Measurements from ENCODE around the gene DST. TPM values are rescaled to one million over a fixed set of nuclear protein-coding genes. Genes with fewer than 3 reads are reported as not detected.

Gene DST
- total and polyA plus RNA-seq, 4 donors = 47.2 to 578 (median 371) TPM

DNA sequence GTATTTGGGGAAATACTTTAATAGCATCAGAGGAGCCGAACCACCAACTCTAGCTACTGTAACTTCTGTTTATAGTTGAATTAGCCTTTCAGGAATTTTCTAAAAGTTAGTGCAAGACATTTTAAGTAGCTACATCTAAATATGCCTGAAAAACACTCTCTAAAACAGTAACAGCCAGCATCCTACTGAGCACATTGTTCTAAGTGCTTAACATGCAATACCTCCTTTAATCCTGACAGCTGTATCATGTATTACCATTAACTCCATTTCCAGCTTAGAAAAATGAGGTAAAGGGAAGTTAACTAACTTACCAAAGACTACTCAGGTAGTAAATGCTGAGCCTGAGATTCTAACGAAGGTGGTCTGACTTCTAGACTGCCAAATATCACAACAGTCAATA is 120.7 kb downstream of the DST start:
- peaks cover 0 to 4% of the 10 kb centered on the region in 2 donors for H3K36me3 ChIP-seq (ENCODE audit: control insufficient read depth in 1 of 2, insufficient read depth in 2 of 2, low read length in 1 of 2)
- WGBS, 2 donors = 51 to 60% methylated on average over 2 of the region's 2 CpGs
- intact Hi-C loops (cut with DNase I) = no loop called here
- no peak for DNase-seq
- no peak overlapping the region for H3K4me3 ChIP-seq (ENCODE audit: low read length in 2 of 2)
- H3K27ac ChIP-seq (ENCODE audit: low read depth in 1 of 2, low read length in 2 of 2) = peak overlapping the region in 1 of 2 donors; percentile 5
- H3K27me3 ChIP-seq (ENCODE audit: control insufficient read depth in 1 of 2, insufficient read depth in 2 of 2, low read length in 1 of 2) = no peaks in the 10 kb centered on the region
- H3K9me3 ChIP-seq (ENCODE audit: control insufficient read depth, low read length) = no peaks in the 10 kb centered on the region
- ATAC-seq (ENCODE audit: low FRiP score) = no peak
- peaks cover 0 to 5% of the 10 kb centered on the region in 2 donors for H3K4me1 ChIP-seq (ENCODE audit: control insufficient read depth in 1 of 2, insufficient read depth in 2 of 2, low read length in 2 of 2)

DNA sequence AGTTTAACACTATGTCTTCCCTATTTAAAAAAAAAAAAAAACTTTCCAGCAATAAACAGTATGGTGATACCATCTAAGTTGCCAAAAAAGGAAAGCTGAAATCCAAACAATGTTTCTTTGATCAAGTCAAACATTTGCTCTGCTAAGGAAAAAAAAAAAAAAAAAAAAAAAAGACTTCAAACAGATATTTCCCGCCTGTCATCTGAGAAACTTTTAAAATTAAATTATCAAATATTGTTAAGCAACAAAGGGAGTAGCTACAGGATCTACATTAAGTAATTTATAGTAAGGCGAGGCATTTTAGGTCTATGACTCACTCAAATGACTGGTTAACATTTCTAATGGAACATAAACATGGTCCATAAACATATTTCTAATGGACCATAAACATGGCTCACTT is 121.2 kb downstream of the DST start:
- no peak for ATAC-seq (ENCODE audit: low FRiP score)

GRCh38 chr6:56520218-56520617 is 122.5 kb downstream of the DST start:
- WGBS, 2 donors = 97 to 100% methylated on average over 1 of the region's 1 CpG
- H3K27me3 ChIP-seq (ENCODE audit: control insufficient read depth in 1 of 2, insufficient read depth in 2 of 2, low read length in 1 of 2) = no peaks in the 10 kb centered on the region
- DNase-seq = no peak
- H3K9me3 ChIP-seq (ENCODE audit: control insufficient read depth, low read length) = no peaks in the 10 kb centered on the region
- H3K4me1 ChIP-seq (ENCODE audit: control insufficient read depth in 1 of 2, insufficient read depth in 2 of 2, low read length in 2 of 2) = peaks cover 1 to 5% of the 10 kb centered on the region in 2 donors
- no peak for ATAC-seq (ENCODE audit: low FRiP score)
- H3K36me3 ChIP-seq (ENCODE audit: control insufficient read depth in 1 of 2, insufficient read depth in 2 of 2, low read length in 1 of 2) = no peaks in the 10 kb centered on the region
- H3K4me3 ChIP-seq (ENCODE audit: low read length in 2 of 2) = no peak overlapping the region
- intact Hi-C loops (cut with DNase I) = no loop called here
- H3K27ac ChIP-seq (ENCODE audit: low read depth in 1 of 2, low read length in 2 of 2) = no peak overlapping the region

More for the DNA sequence above, 121.2 kb downstream of the DST start:
- Histone ChIP-seq H3K4me1 (ENCODE audit: control insufficient read depth in 1 of 2, insufficient read depth in 2 of 2, low read length in 2 of 2) (peaks cover 0 to 5% of the 10 kb centered on the region in 2 donors), H3K9me3 (ENCODE audit: control insufficient read depth, low read length) (no peaks in the 10 kb centered on the region), H3K27me3 (ENCODE audit: control insufficient read depth in 1 of 2, insufficient read depth in 2 of 2, low read length in 1 of 2) (no peaks in the 10 kb centered on the region), H3K36me3 (ENCODE audit: control insufficient read depth in 1 of 2, insufficient read depth in 2 of 2, low read length in 1 of 2) (peaks cover 0 to 4% of the 10 kb centered on the region in 2 donors), H3K4me3 (ENCODE audit: low read length in 2 of 2) (no peak overlapping the region), H3K27ac (ENCODE audit: low read depth in 1 of 2, low read length in 2 of 2) (no peak overlapping the region)
- 97% methylated on average over 2 of the region's 2 CpGs for WGBS, 2 donors
- intact Hi-C loops (cut with DNase I) = no loop called here
- no peak for DNase-seq

GRCh38 chr6:56518995-56519767 is 123.5 kb downstream of the DST start:
- no peak for DNase-seq
- intact Hi-C loops (cut with DNase I) = no loop called here
- H3K36me3 ChIP-seq (ENCODE audit: control insufficient read depth in 1 of 2, insufficient read depth in 2 of 2, low read length in 1 of 2) = no peaks in the 10 kb centered on the region
- no peaks in the 10 kb centered on the region for H3K27me3 ChIP-seq (ENCODE audit: control insufficient read depth in 1 of 2, insufficient read depth in 2 of 2, low read length in 1 of 2)
- no peak for ATAC-seq (ENCODE audit: low FRiP score)
- WGBS, 2 donors = 75 to 77% methylated on average over 5 of the region's 5 CpGs
- H3K4me1 ChIP-seq (ENCODE audit: control insufficient read depth in 1 of 2, insufficient read depth in 2 of 2, low read length in 2 of 2) = peaks cover 1 to 5% of the 10 kb centered on the region in 2 donors
- no peak overlapping the region for H3K27ac ChIP-seq (ENCODE audit: low read depth in 1 of 2, low read length in 2 of 2)
- no peaks in the 10 kb centered on the region for H3K9me3 ChIP-seq (ENCODE audit: control insufficient read depth, low read length)
- H3K4me3 ChIP-seq (ENCODE audit: low read length in 2 of 2) = no peak overlapping the region

DNA sequence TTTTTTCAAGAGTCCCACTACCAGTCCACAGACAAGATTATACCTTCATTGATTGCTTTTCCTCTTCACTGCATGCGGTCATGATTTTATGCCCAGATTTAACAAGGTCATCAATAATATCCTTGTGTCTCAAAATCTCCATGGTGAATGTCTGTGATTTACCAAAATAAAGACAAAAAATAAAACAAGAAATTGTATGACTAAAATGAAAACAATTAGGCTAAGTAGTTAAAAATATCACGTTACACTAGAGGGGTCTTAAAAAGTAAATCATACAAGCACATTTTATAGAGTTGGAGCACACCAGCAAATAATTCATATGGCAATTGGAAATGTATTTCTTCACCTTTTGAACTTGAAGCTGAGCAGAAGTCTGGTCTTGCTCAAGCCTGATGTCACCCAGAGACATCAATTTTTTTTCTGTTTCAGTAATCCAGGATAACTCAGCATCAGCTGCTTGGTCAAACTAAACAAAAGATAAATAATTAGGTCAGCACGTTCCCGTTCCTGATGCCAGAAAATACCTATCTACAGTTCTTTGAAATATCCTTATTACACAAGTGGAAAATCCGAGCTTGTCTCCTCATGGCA is 125.4 kb downstream of the DST start:
- Histone ChIP-seq H3K27me3 (ENCODE audit: control insufficient read depth in 1 of 2, insufficient read depth in 2 of 2, low read length in 1 of 2) (no peaks in the 10 kb centered on the region), H3K4me1 (ENCODE audit: control insufficient read depth in 1 of 2, insufficient read depth in 2 of 2, low read length in 2 of 2) (peaks cover 1 to 3% of the 10 kb centered on the region in 2 donors), H3K9me3 (ENCODE audit: control insufficient read depth, low read length) (no peaks in the 10 kb centered on the region), H3K36me3 (ENCODE audit: control insufficient read depth in 1 of 2, insufficient read depth in 2 of 2, low read length in 1 of 2) (no peaks in the 10 kb centered on the region), H3K27ac (ENCODE audit: low read depth in 1 of 2, low read length in 2 of 2) (no peak overlapping the region), H3K4me3 (ENCODE audit: low read length in 2 of 2) (no peak overlapping the region)
- DNase-seq = no peak
- intact Hi-C loops (cut with DNase I) = no loop called here
- no peak for ATAC-seq (ENCODE audit: low FRiP score)
- 26 to 31% methylated on average over 5 of the region's 5 CpGs for WGBS, 2 donors

- H3K4me3 ChIP-seq (ENCODE audit: low read length in 2 of 2) = no peak overlapping the region
- no peaks in the 10 kb centered on the region for H3K36me3 ChIP-seq (ENCODE audit: control insufficient read depth in 1 of 2, insufficient read depth in 2 of 2, low read length in 1 of 2)
- no peaks in the 10 kb centered on the region for H3K27me3 ChIP-seq (ENCODE audit: control insufficient read depth in 1 of 2, insufficient read depth in 2 of 2, low read length in 1 of 2)
- H3K9me3 ChIP-seq (ENCODE audit: control insufficient read depth, low read length) = no peaks in the 10 kb centered on the region
- ATAC-seq (ENCODE audit: low FRiP score) (no peak), DNase-seq (no peak)
- peaks cover 1 to 3% of the 10 kb centered on the region in 2 donors for H3K4me1 ChIP-seq (ENCODE audit: control insufficient read depth in 1 of 2, insufficient read depth in 2 of 2, low read length in 2 of 2)
- WGBS, 2 donors = 63 to 81% methylated on average over 1 of the region's 1 CpG
- intact Hi-C loops (cut with DNase I) = no loop called here
- H3K27ac ChIP-seq (ENCODE audit: low read depth in 1 of 2, low read length in 2 of 2) = no peak overlapping the region
Observed at GRCh38 chr6:56516003-56516402, 126.7 kb downstream of the DST start.

DNA sequence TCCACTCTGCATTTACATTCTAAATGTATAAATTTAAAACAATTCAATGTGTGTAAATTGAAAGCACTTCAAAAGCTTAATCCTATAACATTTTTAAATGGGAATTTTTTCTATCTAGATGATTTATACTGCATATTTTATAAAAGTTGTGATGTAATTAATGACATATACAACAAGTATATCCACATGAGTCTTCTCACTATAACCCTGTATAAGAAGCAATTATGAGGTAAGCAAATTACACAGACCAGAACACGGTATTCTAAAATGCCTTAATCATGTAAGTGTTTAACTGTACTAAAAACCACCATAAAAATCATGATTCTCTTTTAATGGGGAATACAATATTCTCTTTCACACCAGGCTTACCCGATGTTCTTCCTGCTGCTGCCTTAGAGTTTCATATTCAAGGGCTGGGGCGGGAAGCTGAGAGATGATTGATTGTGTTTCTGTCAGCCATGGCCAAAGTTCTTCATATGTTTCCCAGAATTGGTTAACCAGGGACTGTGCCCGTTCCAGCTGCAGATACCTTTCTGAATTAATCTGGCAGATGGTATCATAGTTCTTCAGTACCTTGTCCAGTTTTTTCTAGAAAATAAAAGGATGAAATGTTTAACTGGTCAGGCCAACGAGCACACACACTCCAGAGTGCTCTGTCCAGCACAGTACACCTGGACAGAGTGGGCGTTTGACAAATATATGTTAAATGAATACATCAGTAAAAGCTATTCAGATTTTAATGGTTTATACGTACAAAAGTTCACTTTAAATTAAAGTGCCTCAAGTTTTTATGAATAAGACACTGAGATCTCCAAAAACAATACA is 127.4 kb downstream of the DST start:
- no peaks in the 10 kb centered on the region for H3K27me3 ChIP-seq (ENCODE audit: control insufficient read depth in 1 of 2, insufficient read depth in 2 of 2, low read length in 1 of 2)
- H3K4me1 ChIP-seq (ENCODE audit: control insufficient read depth in 1 of 2, insufficient read depth in 2 of 2, low read length in 2 of 2) = peaks cover 1 to 3% of the 10 kb centered on the region in 2 donors
- H3K4me3 ChIP-seq (ENCODE audit: low read length in 2 of 2) = peak overlapping the region in 1 of 2 donors; percentile 1
- ATAC-seq (ENCODE audit: low FRiP score) = no peak
- H3K36me3 ChIP-seq (ENCODE audit: control insufficient read depth in 1 of 2, insufficient read depth in 2 of 2, low read length in 1 of 2) = no peaks in the 10 kb centered on the region
- peak overlapping the region in 1 of 2 donors; percentile 48 for H3K27ac ChIP-seq (ENCODE audit: low read depth in 1 of 2, low read length in 2 of 2)
- no peak for DNase-seq
- no peaks in the 10 kb centered on the region for H3K9me3 ChIP-seq (ENCODE audit: control insufficient read depth, low read length)
- intact Hi-C loops (cut with DNase I) = no loop called here
- 39 to 44% methylated on average over 7 of the region's 7 CpGs for WGBS, 2 donors

- WGBS, 2 donors = 0 to 4% methylated on average over 2 of the region's 2 CpGs
- Histone ChIP-seq H3K4me1 (ENCODE audit: control insufficient read depth in 1 of 2, insufficient read depth in 2 of 2, low read length in 2 of 2) (peaks cover 1 to 3% of the 10 kb centered on the region in 2 donors), H3K9me3 (ENCODE audit: control insufficient read depth, low read length) (no peaks in the 10 kb centered on the region), H3K36me3 (ENCODE audit: control insufficient read depth in 1 of 2, insufficient read depth in 2 of 2, low read length in 1 of 2) (no peaks in the 10 kb centered on the region), H3K27ac (ENCODE audit: low read depth in 1 of 2, low read length in 2 of 2) (no peak overlapping the region), H3K4me3 (ENCODE audit: low read length in 2 of 2) (no peak overlapping the region), H3K27me3 (ENCODE audit: control insufficient read depth in 1 of 2, insufficient read depth in 2 of 2, low read length in 1 of 2) (no peaks in the 10 kb centered on the region)
- DNase-seq (no peak), ATAC-seq (ENCODE audit: low FRiP score) (peak; percentile 79)
- intact Hi-C loops (cut with DNase I) = no loop called here
Observed at GRCh38 chr6:56514395-56514794, 128.3 kb downstream of the DST start.
